HEK293 (cell line): Measurements from ENCODE around the gene GSTM1.

Experiments
- CTCF ChIA-PET: fragments of 350-600 bp; formaldehyde crosslinking; extraction: SDS; loops from one replicate; lab custom pipeline; 2021; ENCODE audit warnings: antibody characterized with exemption; lab: Yijun Ruan, JAX
- POLR2A ChIA-PET: fragments of 300-600 bp; formaldehyde crosslinking; extraction: SDS; loops from one replicate; lab custom pipeline; 2020; ENCODE audit warnings: antibody characterized with exemption, inconsistent platforms; lab: Yijun Ruan, JAX
- H3K27ac ChIP-seq: fragments of 200-500 bp; sonication (Bioruptor generic); 2 replicates; pipeline ENCODE4 v1.5.1; 2014; ENCODE audit warnings: low read depth, low read length, control low read depth, inconsistent platforms; ENCODE audit errors: extremely low read depth
- H3K36me3 ChIP-seq, 2 experiments: fragments of 200-500 bp in 1 of 2; sonication (Bioruptor generic) in 1 of 2; 1 replicate in 1 of 2; 2 replicates in 1 of 2; pipeline ENCODE4 v1.5.1; 2014 to 2017; ENCODE audit warnings: inconsistent platforms in 2 of 2, low read length in 2 of 2; ENCODE audit not compliant: control insufficient read depth in 2 of 2, insufficient read depth in 1 of 2
- H3K4me1 ChIP-seq: fragments of 200-500 bp; sonication (Bioruptor generic); 2 replicates; pipeline ENCODE4 v1.5.1; 2014; ENCODE audit warnings: mild to moderate bottlenecking, low read length, inconsistent platforms; ENCODE audit not compliant: control insufficient read depth, insufficient read depth
- H3K4me3 ChIP-seq: 2 replicates; pipeline ENCODE4 v1.5.1; 2011; ENCODE audit warnings: low read depth, mild to moderate bottlenecking, control low read depth, low read length, moderate library complexity
- H3K9me3 ChIP-seq: fragments of 200-500 bp; sonication (Bioruptor generic); 2 replicates; pipeline ENCODE4 v1.5.1; 2014; ENCODE audit warnings: low read depth, low read length, inconsistent platforms; ENCODE audit not compliant: control insufficient read depth, insufficient read depth
- HOXD13 ChIP-seq: sonication (generic); formaldehyde crosslinking; IDR thresholded peaks from 2 replicates; pipeline ENCODE4 v1.8.0; 2022; ENCODE audit warnings: missing genetic modification reagents, borderline replicate concordance
- KLF16 ChIP-seq: fragments of 450-650 bp; formaldehyde crosslinking; IDR thresholded peaks from 2 replicates; pipeline ENCODE4 v1.5.1; 2017; ENCODE audit warnings: missing biosample characterization, missing genetic modification characterization
- YY2 ChIP-seq: fragments of 450-650 bp; formaldehyde crosslinking; IDR thresholded peaks from 2 replicates; pipeline ENCODE4 v1.5.1; 2016; ENCODE audit warnings: missing biosample characterization, missing genetic modification characterization
- ZNF112 ChIP-seq: fragments of 450-650 bp; formaldehyde crosslinking; IDR thresholded peaks from 2 replicates; pipeline ENCODE4 v1.5.0; 2017; ENCODE audit warnings: missing biosample characterization, missing genetic modification characterization
- ZNF24 ChIP-seq: fragments of 450-650 bp; formaldehyde crosslinking; IDR thresholded peaks from 2 replicates; pipeline ENCODE4 v1.5.1; 2016; ENCODE audit warnings: missing biosample characterization, missing genetic modification characterization
- ZNF48 ChIP-seq: fragments of 450-650 bp; formaldehyde crosslinking; IDR thresholded peaks from 2 replicates; pipeline ENCODE4 v1.5.1; 2016; ENCODE audit warnings: missing biosample characterization, missing genetic modification characterization
- ZNF521 ChIP-seq: fragments of 450-650 bp; formaldehyde crosslinking; IDR thresholded peaks from 2 replicates; pipeline ENCODE4 v1.5.1; 2017; ENCODE audit warnings: missing biosample characterization, mild to moderate bottlenecking, missing genetic modification characterization
- ZNF571 ChIP-seq: fragments of 450-650 bp; formaldehyde crosslinking; IDR thresholded peaks from 2 replicates; pipeline ENCODE4 v1.5.0; 2017; ENCODE audit warnings: missing biosample characterization, missing genetic modification characterization
- ZNF623 ChIP-seq: fragments of 450-650 bp; formaldehyde crosslinking; IDR thresholded peaks from 2 replicates; pipeline ENCODE4 v1.5.1; 2016; ENCODE audit warnings: missing biosample characterization, missing genetic modification characterization
- ZNF624 ChIP-seq: fragments of 450-650 bp; formaldehyde crosslinking; IDR thresholded peaks from 2 replicates; pipeline ENCODE4 v1.5.1; 2017; ENCODE audit warnings: missing biosample characterization, missing genetic modification characterization
- ZNF768 ChIP-seq: fragments of 450-650 bp; formaldehyde crosslinking; IDR thresholded peaks from 2 replicates; pipeline ENCODE4 v1.5.1; 2018; ENCODE audit warnings: missing biosample characterization, mild to moderate bottlenecking, missing genetic modification characterization
- ZNF777 ChIP-seq: fragments of 450-650 bp; formaldehyde crosslinking; IDR thresholded peaks from 2 replicates; pipeline ENCODE4 v1.5.1; 2017; ENCODE audit warnings: missing biosample characterization, missing genetic modification characterization, borderline replicate concordance
- TF ChIP-seq, protein P1 (sequence below): fragments of 450-650 bp; formaldehyde crosslinking; IDR thresholded peaks from 2 replicates; pipeline ENCODE4 v1.5.1; 2016; ENCODE audit warnings: missing biosample characterization, missing genetic modification characterization
- TF ChIP-seq, protein P2 (sequence below): fragments of 450-650 bp; formaldehyde crosslinking; IDR thresholded peaks from 2 replicates; pipeline ENCODE4 v1.5.1; 2016; ENCODE audit warnings: missing biosample characterization, missing genetic modification characterization, borderline replicate concordance
- TF ChIP-seq, protein P3 (sequence below): fragments of 450-650 bp; formaldehyde crosslinking; IDR thresholded peaks from 2 replicates; pipeline ENCODE4 v1.5.1; 2016; ENCODE audit warnings: missing biosample characterization, missing genetic modification characterization
- TF ChIP-seq, protein P4 (sequence below): fragments of 450-650 bp; formaldehyde crosslinking; IDR thresholded peaks from 2 replicates; pipeline ENCODE4 v1.5.1; 2017; ENCODE audit warnings: missing biosample characterization, missing genetic modification characterization
- TF ChIP-seq, protein P5 (sequence below): fragments of 450-650 bp; formaldehyde crosslinking; IDR thresholded peaks from 2 replicates; pipeline ENCODE4 v1.5.1; 2016; ENCODE audit warnings: missing biosample characterization, missing genetic modification characterization

Gene GSTM1

DNA sequence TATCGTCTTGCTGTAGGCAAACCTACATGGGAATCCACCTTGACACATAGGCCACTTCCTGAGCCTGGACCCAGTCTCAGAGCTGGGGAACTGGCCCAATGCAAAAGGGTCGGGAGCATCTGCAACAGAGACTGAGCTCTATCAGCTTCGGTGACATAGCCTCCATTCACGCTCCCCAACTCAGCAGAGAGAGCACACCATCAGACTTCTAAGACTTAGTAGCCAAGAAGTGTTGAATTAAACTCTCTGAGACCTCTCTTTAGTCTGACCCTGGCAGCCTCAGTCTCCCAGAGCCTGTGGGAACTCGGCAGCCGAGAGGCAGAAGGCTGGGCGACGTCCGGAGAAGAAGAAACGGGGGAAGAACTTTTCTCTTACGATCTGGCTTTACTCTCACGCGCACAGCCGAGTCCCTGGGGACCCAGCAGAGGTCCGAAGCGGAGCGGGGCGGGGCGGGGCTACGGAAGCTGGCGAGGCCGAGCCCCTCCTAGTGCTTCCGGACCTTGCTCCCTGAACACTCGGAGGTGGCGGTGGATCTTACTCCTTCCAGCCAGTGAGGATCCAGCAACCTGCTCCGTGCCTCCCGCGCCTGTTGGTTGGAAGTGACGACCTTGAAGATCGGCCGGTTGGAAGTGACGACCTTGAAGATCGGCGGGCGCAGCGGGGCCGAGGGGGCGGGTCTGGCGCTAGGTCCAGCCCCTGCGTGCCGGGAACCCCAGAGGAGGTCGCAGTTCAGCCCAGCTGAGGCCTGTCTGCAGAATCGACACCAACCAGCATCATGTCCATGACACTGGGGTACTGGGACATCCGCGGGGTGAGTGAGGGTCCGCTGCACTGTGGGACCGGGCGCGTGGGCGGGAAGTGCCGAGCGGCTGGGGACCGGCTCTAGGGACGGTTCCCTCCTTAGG, 31.8 kb upstream of the GSTM1 start, which contains the start of gene GSTM4:
TSS of gene GSTM4 (plus strand) at position 485 of the 905 bp plus-strand sequence. CDS start at position 776, 291 bp downstream.
- H3K4me3 ChIP-seq, result no peak within 1 kb of the TSS
- TF ChIP-seq ZNF112 (no peak), ZNF624 (tag by site-specific recombination) (no peak), KLF16 (tag by site-specific recombination) (no peak), ZNF768 (tag by site-specific recombination) (no peak), ZNF571 (no peak), ZNF24 (no peak), ZNF521 (tag by site-specific recombination) (no peak), YY2 (tag by site-specific recombination) (no peak), HOXD13 (CRISPR knock-in tag) (no peak), ZNF48 (tag by site-specific recombination) (no peak), ZNF777 (no peak)
- TF ChIP-seq, protein P1, sequence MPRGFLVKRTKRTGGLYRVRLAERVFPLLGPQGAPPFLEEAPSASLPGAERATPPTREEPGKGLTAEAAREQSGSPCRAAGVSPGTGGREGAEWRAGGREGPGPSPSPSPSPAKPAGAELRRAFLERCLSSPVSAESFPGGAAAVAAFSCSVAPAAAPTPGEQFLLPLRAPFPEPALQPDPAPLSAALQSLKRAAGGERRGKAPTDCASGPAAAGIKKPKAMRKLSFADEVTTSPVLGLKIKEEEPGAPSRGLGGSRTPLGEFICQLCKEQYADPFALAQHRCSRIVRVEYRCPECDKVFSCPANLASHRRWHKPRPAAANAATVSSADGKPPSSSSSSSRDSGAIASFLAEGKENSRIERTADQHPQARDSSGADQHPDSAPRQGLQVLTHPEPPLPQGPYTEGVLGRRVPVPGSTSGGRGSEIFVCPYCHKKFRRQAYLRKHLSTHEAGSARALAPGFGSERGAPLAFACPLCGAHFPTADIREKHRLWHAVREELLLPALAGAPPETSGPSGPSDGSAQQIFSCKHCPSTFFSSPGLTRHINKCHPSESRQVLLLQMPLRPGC (tag by site-specific recombination), result no peak
- TF ChIP-seq, protein P2, sequence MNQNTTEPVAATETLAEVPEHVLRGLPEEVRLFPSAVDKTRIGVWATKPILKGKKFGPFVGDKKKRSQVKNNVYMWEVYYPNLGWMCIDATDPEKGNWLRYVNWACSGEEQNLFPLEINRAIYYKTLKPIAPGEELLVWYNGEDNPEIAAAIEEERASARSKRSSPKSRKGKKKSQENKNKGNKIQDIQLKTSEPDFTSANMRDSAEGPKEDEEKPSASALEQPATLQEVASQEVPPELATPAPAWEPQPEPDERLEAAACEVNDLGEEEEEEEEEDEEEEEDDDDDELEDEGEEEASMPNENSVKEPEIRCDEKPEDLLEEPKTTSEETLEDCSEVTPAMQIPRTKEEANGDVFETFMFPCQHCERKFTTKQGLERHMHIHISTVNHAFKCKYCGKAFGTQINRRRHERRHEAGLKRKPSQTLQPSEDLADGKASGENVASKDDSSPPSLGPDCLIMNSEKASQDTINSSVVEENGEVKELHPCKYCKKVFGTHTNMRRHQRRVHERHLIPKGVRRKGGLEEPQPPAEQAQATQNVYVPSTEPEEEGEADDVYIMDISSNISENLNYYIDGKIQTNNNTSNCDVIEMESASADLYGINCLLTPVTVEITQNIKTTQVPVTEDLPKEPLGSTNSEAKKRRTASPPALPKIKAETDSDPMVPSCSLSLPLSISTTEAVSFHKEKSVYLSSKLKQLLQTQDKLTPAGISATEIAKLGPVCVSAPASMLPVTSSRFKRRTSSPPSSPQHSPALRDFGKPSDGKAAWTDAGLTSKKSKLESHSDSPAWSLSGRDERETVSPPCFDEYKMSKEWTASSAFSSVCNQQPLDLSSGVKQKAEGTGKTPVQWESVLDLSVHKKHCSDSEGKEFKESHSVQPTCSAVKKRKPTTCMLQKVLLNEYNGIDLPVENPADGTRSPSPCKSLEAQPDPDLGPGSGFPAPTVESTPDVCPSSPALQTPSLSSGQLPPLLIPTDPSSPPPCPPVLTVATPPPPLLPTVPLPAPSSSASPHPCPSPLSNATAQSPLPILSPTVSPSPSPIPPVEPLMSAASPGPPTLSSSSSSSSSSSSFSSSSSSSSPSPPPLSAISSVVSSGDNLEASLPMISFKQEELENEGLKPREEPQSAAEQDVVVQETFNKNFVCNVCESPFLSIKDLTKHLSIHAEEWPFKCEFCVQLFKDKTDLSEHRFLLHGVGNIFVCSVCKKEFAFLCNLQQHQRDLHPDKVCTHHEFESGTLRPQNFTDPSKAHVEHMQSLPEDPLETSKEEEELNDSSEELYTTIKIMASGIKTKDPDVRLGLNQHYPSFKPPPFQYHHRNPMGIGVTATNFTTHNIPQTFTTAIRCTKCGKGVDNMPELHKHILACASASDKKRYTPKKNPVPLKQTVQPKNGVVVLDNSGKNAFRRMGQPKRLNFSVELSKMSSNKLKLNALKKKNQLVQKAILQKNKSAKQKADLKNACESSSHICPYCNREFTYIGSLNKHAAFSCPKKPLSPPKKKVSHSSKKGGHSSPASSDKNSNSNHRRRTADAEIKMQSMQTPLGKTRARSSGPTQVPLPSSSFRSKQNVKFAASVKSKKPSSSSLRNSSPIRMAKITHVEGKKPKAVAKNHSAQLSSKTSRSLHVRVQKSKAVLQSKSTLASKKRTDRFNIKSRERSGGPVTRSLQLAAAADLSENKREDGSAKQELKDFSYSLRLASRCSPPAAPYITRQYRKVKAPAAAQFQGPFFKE (tag by site-specific recombination), result no peak
- TF ChIP-seq, protein P3, sequence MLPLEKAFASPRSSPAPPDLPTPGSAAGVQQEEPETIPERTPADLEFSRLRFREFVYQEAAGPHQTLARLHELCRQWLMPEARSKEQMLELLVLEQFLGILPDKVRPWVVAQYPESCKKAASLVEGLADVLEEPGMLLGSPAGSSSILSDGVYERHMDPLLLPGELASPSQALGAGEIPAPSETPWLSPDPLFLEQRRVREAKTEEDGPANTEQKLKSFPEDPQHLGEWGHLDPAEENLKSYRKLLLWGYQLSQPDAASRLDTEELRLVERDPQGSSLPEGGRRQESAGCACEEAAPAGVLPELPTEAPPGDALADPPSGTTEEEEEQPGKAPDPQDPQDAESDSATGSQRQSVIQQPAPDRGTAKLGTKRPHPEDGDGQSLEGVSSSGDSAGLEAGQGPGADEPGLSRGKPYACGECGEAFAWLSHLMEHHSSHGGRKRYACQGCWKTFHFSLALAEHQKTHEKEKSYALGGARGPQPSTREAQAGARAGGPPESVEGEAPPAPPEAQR (tag by site-specific recombination), result no peak
- CTCF ChIA-PET, result interaction anchor here (1.0 kb wide), 1 partner anchor 14 kb away, joined by 5 read pairs; no protein-coding TSS in a partner anchor
- H3K36me3 ChIP-seq, result no peaks in the 10 kb centered on the region
- H3K4me1 ChIP-seq, result no peaks in the 10 kb centered on the region
- no peak within 1 kb of the TSS for H3K27ac ChIP-seq
- no peaks in the 10 kb centered on the region for H3K9me3 ChIP-seq
- POLR2A ChIA-PET, result no interaction called here

DNA sequence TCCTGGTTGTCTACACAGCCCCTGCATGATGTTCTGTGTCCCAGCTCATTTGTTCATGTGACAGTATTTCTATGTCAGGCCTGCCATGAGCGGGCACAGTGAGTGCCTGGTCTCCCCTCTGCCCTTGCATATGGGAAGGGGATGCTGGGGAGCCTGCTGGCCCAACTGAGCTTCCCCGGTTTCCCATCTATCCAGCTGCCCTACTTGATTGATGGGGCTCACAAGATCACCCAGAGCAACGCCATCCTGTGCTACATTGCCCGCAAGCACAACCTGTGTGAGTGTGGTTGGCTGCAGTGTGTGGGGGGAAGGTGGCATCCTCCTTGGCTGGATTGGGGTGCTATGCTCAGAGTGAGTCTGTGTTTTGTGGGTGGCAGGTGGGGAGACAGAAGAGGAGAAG, 30.2 kb upstream of the GSTM1 start:
- Histone ChIP-seq H3K27ac (no peak overlapping the region), H3K4me3 (no peak overlapping the region), H3K4me1 (no peaks in the 10 kb centered on the region), H3K36me3 (no peaks in the 10 kb centered on the region), H3K9me3 (no peaks in the 10 kb centered on the region)
- CTCF ChIA-PET, result interaction anchor here (0.6 to 5.8 kb wide), 5 partner anchors 9 to 118 kb away, joined by 3 to 27 read pairs (median 4); no protein-coding TSS in a partner anchor
- POLR2A ChIA-PET, result no interaction called here
- TF ChIP-seq, protein P4, sequence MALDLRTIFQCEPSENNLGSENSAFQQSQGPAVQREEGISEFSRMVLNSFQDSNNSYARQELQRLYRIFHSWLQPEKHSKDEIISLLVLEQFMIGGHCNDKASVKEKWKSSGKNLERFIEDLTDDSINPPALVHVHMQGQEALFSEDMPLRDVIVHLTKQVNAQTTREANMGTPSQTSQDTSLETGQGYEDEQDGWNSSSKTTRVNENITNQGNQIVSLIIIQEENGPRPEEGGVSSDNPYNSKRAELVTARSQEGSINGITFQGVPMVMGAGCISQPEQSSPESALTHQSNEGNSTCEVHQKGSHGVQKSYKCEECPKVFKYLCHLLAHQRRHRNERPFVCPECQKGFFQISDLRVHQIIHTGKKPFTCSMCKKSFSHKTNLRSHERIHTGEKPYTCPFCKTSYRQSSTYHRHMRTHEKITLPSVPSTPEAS (tag by site-specific recombination), result no peak
- no peak for TF ChIP-seq ZNF623 (tag by site-specific recombination)
- TF ChIP-seq, protein P5, sequence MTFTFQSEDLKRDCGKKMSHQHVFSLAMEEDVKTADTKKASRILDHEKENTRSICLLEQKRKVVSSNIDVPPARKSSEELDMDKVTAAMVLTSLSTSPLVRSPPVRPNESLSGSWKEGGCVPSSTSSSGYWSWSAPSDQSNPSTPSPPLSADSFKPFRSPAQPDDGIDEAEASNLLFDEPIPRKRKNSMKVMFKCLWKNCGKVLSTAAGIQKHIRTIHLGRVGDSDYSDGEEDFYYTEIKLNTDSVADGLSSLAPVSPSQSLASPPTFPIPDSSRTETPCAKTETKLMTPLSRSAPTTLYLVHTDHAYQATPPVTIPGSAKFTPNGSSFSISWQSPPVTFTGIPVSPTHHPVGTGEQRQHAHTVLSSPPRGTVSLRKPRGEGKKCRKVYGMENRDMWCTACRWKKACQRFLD (tag by site-specific recombination), result no peak
